OCI-LY3 (cell line): ENCODE results near the gene IL36A.

Experiments
- H2AFZ ChIP-seq: fragments of 200-600, 300-600 bp; shearing (Covaris generic); 2 replicates; pipeline ENCODE4 v1.6.0; 2014; ENCODE audit warnings: antibody characterized with exemption, low read depth, low read length
- H3K27ac ChIP-seq: fragments of 200-600, 300-600 bp; sonication (generic); 2 replicates; pipeline ENCODE4 v1.5.1; 2014; ENCODE audit warnings: mild to moderate bottlenecking, low read length, moderate library complexity, mixed read lengths
- H3K27me3 ChIP-seq: fragments of 200-600, 300-600 bp; sonication (generic); 2 replicates; pipeline ENCODE4 v1.6.1; 2014; ENCODE audit warnings: low read depth, low read length, mixed read lengths
- H3K36me3 ChIP-seq: fragments of 200-600, 300-600 bp; sonication (generic); replicated peaks from 2 replicates; pipeline ENCODE3; 2014; ENCODE audit warnings: low read depth, low read length, mixed read lengths
- H3K4me1 ChIP-seq: fragments of 300-600, 200-600 bp; sonication (generic); 2 replicates; pipeline ENCODE4 v1.6.1; 2014; ENCODE audit warnings: low read length, mixed read lengths
- H3K4me2 ChIP-seq: fragments of 200-600, 300-600 bp; sonication (generic); 2 replicates; pipeline ENCODE4 v1.6.1; 2014; ENCODE audit warnings: low read length, mixed read lengths
- H3K4me3 ChIP-seq: fragments of 300-600, 200-600 bp; sonication (generic); 2 replicates; pipeline ENCODE4 v1.5.1; 2014; ENCODE audit warnings: antibody characterized with exemption, mild to moderate bottlenecking, low read length, moderate library complexity
- H3K79me2 ChIP-seq: fragments of 300-600, 200-600 bp; shearing (Covaris generic); 2 replicates; pipeline ENCODE4 v1.6.1; 2014; ENCODE audit warnings: mild to moderate bottlenecking, low read length, mixed read lengths
- H3K9ac ChIP-seq: fragments of 300-600, 200-600 bp; shearing (Covaris generic); 2 replicates; pipeline ENCODE4 v1.6.0; 2014; ENCODE audit warnings: mild to moderate bottlenecking, low read length, moderate library complexity
- H3K9me3 ChIP-seq: fragments of 200-600, 300-600 bp; shearing (Covaris generic); 2 replicates; pipeline ENCODE4 v1.6.1; 2014; ENCODE audit warnings: low read length, mixed read lengths; ENCODE audit not compliant: insufficient read depth
- H4K20me1 ChIP-seq: fragments of 200-600, 300-600 bp; sonication (generic); 2 replicates; pipeline ENCODE4 v1.6.1; 2016; ENCODE audit warnings: low read length, mixed read lengths; ENCODE audit not compliant: insufficient read depth
- CTCF ChIP-seq: fragments of 200-600, 300-600 bp; sonication (generic); IDR thresholded peaks from 2 replicates; pipeline ENCODE4 v1.5.1; 2014; ENCODE audit warnings: antibody characterized with exemption, low read length, low read depth
- EZH2phosphoT487 ChIP-seq: fragments of 200-600 bp; shearing (Covaris generic); IDR thresholded peaks from 2 replicates; pipeline ENCODE4 v1.6.1; 2018; ENCODE audit warnings: antibody characterized with exemption, mixed run types, low read depth

IL36A gene

GRCh38 chr2:112960230-112960825 is 44.9 kb upstream of the IL36A start:
- Histone ChIP-seq H3K9ac (no peak overlapping the region), H2AFZ (no peak overlapping the region), H3K36me3 (no peaks in the 10 kb centered on the region), H3K4me2 (no peak overlapping the region), H4K20me1 (no peaks in the 10 kb centered on the region), H3K4me1 (peaks cover 10% of the 10 kb centered on the region), H3K79me2 (no peaks in the 10 kb centered on the region), H3K27me3 (no peaks in the 10 kb centered on the region), H3K27ac (no peak overlapping the region), H3K9me3 (no peaks in the 10 kb centered on the region), H3K4me3 (no peak overlapping the region)
- no peak for TF ChIP-seq CTCF
- TF ChIP-seq EZH2phosphoT487 = no peak

DNA sequence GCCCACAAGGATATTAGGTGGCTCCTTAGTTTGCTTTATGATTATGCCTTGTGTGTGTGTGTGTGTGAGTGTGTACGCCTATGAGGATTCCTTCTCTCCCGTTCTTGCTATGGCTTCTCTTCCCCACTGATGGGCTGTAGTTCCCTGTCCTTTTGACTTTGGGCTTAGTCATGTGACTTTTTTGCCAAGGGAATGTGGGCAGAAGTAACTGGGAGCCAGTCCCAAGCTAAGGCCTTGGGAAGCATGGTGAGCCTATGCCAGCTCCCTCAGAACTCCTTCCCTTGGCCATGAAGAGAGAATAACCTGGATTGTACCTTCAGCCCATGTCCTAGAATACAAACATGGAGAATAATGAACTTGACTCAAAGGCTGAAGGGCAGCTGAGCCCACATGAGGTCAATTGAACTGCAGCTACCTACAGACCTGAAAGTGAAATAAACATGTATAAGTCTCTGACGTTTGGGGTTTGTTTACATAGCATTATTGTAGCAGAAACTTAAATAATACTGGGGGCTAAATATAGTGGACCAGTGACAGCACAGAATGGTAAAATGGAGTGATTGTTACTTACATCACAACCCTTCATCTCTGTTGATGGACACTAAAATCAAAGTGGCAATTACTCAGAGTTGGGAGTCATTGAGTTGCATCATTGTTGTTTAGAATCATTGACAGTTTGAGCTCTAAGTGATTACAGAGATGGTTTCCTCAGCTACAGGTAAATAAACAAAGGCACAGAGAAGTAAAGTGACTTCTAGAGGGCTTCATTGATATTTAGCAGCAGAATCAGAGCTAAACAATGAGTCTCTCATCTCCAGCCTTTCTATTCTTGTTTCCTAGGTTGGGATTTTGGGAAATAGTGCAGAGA is 42.7 kb upstream of the IL36A start:
- Histone ChIP-seq H3K4me3 (no peak overlapping the region), H4K20me1 (no peaks in the 10 kb centered on the region), H3K36me3 (no peaks in the 10 kb centered on the region), H3K27me3 (no peaks in the 10 kb centered on the region), H2AFZ (no peak overlapping the region), H3K9ac (no peak overlapping the region), H3K27ac (no peak overlapping the region), H3K9me3 (no peaks in the 10 kb centered on the region), H3K4me2 (no peak overlapping the region), H3K4me1 (peaks cover 10% of the 10 kb centered on the region), H3K79me2 (no peaks in the 10 kb centered on the region)
- no peak for TF ChIP-seq CTCF
- TF ChIP-seq EZH2phosphoT487 = no peak

DNA sequence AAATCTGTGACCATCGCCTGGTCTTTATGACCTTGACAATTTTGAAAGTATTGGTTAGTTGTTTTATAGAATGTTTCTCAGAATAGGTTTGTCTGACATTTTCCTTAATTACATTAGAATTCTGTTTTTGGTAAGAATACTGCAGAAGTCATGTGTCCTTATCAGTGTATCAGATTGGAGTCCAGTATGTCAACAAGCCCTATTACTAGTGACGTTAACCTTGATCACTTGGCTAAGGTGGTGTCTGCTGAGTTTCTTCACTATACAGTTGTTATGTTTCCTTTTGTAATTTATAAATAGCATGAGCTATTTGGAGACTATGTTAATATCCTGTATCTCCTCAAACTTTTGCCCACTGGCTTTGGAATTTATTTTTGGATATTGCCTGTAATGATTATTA is 38.2 kb upstream of the IL36A start:
- Histone ChIP-seq H3K27me3 (no peaks in the 10 kb centered on the region; the same call in 1 of the 2 replicates), H3K4me1 (peaks cover 9% of the 10 kb centered on the region; the same call in 1 of the 2 replicates), H3K27ac (no peak overlapping the region), H4K20me1 (no peaks in the 10 kb centered on the region), H3K9ac (no peak overlapping the region), H3K79me2 (no peaks in the 10 kb centered on the region), H3K4me2 (no peak overlapping the region), H3K9me3 (no peaks in the 10 kb centered on the region), H3K4me3 (no peak overlapping the region), H3K36me3 (no peaks in the 10 kb centered on the region), H2AFZ (no peak overlapping the region)
- no peak for TF ChIP-seq EZH2phosphoT487
- TF ChIP-seq CTCF = no peak

- Histone ChIP-seq H2AFZ (no peak overlapping the region), H3K4me2 (no peak overlapping the region), H4K20me1 (no peaks in the 10 kb centered on the region), H3K36me3 (no peaks in the 10 kb centered on the region), H3K4me1 (peaks cover 27% of the 10 kb centered on the region), H3K27ac (no peak overlapping the region), H3K9me3 (no peaks in the 10 kb centered on the region), H3K27me3 (no peaks in the 10 kb centered on the region; the same call in none of the 2 replicates), H3K79me2 (no peaks in the 10 kb centered on the region), H3K9ac (no peak overlapping the region), H3K4me3 (no peak overlapping the region)
- TF ChIP-seq CTCF = no peak
Observed at GRCh38 chr2:112972423-112973086, 32.7 kb upstream of the IL36A start.
